Measurements from ENCODE around the gene TTK.
A peak's percentile ranks its signal among the peaks of the same experiment; 100 is the strongest.

The TTK gene

DNA sequence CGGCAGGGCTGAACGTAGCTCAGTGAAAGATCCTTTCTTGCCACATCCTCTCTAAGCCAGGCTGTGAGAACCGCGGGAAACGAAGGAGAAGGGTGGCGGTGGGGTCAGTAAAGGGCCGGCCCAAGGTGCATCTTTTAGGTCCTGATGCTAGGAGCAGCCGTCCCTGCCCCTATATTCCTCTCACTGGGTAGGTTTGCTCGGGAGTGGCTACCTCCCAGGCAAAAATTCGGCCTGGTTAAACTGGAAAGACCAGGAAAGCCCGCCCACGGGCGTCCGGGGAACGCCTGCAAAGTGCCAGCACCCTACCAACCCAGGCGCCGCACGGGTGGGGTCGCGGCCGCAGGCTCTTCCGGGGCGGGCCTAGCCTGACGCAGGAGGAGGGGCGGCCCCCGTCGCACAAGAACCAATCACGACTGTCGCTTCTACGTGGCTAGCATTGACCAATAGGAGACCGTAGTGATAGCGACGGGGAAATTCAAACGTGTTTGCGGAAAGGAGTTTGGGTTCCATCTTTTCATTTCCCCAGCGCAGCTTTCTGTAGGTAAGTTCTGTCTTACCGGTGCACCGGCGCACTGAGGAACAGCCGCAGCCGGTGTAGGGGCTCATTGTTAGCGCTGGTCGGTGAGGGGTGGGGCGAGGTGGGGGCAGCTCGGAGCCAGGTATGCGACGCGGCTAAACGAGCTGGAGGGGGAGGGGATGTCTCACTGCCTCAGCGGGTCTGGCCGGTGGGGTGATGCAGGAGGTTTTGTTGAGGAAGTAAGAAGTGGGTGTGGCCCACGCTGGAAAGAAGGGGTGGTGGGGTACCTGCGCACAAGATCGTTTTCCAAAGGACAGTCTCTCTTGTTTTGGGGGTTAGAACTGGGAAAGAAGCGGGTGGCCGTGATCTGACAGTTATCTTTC is at the start of gene TTK:
TSS of gene TTK (plus strand) at position 477 of the 900 bp plus-strand sequence. CDS start 1,195 bp downstream, outside the sequence.
- peak; percentile 92 for DNase-seq

DNA sequence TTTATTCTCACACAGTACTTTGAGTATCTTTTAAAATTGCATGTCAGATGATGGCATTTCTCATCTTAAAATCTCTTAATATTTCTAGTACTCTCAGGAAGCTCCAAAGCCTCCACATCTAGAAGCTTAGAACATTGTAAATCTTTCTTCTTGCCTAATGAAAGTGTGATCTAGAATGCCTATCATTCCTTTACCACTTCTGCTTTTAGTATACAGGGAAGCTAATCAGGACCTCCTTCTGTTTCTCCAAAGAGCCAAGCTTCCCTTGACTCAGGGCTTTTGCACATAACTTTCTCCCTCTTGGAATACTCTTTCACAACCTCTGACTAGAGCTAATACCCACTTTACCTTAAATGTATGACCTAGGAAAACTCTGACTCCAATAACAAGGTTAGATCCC is 49.6 kb upstream of the TTK start:
- no peak for DNase-seq

DNA sequence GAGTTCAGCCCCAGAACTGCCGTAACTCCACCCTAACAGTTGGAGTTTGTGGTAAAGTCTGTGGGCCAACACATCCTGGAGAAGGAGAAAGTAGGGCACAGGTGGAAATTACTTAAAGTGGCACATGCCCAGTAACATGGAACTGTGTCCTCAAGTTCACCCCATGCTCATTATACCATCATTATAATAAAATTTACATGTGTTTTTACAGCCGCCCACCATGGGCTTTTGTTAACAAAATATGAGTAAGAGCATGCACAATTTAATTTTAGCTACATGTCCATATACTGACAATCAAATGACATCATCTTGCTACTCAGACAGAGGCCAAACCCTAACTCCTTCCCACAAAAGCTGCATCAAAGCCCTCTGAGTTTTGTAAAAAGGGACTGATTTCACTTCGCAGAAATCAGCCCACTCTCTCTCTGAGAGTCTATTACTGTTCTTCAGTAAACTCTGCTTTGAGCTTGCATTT is 39.8 kb upstream of the TTK start:
- DNase-seq, result no peak

DNA sequence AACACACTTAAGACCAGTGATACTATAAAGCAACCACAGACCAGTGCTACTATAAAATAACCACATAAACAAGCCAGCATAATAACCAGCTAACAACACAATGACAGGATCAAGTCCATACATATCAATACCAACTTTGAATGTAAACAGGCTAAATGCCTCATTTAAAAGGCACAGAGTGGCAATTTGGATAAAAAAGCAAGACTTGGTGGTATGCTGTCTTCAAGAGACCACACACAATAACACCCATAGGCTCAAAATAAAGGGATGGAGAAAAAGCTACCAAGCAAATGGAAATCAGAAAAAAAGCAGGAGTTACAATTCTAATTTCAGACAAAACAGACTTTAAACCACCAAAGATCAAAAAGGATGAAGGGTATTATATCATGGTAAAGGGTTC is 37.3 kb upstream of the TTK start:
- no peak for DNase-seq

DNA sequence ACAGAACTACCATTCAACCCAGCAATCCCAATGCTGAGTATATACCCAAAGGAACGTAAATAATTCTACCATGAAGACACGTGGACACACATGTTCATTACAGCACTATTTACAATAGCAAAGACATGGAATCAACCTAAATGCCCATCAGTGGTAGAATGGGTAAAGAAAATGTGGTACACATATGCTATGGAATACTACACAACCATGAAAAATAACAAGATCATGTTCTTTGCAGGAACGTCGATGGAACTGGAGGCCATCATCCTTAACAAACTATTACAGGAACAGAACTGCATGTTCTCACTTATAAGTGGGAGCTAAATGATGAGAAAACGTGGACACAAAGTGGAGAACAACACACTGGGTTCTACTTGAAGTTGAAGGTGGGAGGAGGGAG is 34.7 kb upstream of the TTK start:
- DNase-seq, result no peak

DNA sequence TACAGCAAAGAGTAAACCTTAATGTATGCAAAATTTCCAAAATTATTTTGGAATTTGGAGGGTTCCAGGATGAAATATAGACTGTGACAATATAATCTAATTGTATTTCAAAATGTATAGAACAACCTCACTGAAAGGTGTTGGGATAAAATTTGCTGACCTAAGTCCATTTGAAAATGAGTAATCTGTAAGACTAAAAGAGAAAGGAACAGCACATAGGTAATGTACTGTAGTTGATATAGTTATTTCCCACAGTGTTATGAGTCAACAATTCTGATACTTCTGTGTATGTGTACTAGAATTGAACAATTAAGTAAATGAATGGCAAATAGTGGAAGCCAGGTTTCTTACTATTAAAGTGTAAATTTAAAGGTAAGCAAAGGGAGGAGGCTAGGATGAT is 33.3 kb upstream of the TTK start:
- DNase-seq, result no peak

DNA sequence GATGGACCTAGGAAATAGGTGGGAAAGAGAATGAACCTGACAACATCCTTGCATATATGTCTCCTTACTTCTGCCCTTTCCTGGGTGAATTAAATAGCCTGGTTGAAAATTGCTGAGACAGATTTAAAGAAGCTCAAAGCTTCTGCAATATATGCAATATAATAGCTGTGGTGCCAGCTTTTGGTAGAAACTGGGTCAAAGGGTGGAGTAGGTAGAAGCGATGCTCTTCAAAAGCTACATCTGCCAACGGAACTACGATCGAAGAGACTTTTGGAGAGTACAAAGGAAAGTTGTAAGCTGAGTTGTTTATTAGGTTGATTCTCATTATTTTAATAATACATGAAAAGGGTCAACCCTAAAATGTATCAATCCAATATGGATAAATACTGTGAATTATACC is 22.8 kb upstream of the TTK start:
- no peak for DNase-seq

DNA sequence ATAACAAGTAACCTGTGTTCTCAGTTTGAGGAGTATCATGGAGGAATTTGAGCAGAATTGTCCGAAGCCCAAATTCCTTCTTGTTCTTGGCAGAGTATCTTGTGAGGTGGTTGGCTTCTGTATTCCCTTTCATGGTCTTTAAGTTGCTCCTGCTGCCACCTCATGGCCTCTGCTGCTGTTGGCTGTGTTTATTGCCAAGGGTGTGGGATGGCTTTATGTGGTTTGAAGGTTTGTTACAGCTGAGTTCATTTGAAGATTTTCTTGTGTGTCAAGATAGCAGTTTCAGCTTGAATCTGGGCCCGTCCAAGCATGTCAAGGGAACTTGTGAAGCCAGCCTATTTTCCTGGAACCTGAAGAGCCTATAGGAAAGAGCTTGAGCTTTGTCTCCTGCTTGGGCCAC is 20.2 kb upstream of the TTK start:
- no peak for DNase-seq

DNA sequence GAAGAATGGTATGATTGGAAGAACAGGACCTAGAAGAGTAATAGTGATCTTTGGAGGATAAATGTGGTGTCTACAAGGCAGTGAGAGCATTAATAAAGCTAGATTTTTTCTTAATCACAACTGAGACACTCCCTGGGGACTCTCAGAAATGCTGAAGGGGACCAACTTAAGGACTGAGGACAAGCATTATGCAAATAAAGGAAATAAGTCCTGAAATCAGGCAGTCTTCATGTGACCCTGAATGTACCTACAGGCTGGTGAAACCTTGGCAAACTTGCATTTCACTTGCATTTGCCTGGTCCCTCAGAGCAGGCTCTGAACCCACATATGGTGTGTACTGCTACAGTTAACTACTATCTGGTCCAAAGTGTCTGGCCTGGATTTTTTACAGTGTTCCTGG is 19.3 kb upstream of the TTK start:
- DNase-seq, result no peak

DNA sequence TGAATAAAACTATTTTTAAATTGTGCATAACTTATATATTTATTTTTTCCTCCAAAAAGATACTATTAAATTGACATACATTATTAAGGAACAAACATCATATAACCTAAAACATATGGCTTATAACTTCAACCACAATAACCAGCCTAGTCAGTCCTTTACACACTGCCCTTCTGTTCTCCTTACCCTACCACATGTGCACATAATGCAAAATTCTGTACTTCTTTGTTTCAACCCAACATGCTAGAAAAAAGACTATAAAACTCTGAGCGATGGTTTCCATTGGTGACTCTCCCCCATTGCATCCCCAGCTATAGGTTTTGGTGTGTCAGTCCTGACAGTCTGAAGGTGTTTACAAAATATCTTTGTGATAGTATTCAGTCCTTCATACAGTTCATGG is 14.8 kb upstream of the TTK start:
- DNase-seq, result no peak

DNA sequence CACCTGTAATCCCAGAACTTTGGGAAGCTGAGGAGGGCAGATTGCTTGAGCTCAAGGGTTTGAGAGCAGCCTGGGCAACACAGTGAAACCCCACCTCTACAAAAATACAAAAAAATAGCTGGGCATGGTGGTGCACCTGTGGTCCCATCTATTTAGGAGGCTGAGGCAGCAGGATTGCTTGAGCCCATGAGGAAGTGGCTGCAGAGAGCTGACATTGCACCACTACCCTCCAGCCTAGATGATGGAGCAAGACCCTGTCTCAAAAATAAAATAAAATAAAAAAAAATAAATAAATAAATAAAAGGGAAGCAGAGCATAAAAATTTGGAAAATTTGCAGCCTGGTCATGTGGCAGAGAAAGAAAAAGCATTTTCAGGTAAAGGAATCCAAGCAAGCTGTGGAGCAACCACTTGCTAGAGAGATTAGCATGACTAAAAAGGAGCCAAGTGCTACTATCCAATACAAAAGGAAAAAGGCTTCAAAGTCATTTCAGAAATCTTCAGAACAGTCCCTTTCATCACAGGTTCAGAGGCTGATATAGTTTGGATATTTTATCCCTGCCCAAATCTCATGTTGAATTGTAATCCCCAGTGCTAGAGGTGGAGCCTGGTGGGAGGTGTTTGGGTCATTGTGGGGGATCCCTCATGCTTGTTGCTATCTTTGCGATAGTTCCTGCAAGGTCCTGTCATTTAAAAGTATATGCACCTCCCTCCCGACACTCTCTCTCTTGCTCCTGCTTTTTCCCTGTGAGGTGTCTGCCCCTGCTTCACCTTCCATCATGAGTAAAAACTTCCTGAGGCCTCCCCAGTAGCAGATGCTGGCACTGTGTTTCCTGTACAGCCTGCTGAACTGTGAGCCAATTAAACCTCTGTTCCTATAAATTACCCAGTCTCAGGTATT is 11.2 kb upstream of the TTK start:
- no peak for DNase-seq

DNA sequence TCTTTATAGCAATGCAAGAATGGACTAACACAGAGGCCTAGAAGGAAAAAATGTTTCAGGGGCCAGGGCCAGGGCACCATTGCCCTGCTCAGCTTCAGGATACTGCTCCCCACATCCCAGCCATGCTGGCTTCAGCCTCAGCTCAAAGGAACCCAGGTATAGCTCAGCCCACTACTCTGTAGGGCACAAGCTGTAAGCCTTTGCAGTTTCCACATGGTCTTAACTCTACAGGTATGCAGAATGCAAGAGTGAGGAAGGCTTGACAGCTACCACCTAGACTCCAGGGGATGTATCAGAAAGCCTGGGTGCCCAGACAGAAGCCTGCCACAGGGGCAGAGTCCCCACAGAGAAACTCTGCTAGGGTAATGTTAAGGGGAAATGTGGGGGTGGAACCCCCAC is 10.5 kb upstream of the TTK start:
- DNase-seq, result no peak

DNA sequence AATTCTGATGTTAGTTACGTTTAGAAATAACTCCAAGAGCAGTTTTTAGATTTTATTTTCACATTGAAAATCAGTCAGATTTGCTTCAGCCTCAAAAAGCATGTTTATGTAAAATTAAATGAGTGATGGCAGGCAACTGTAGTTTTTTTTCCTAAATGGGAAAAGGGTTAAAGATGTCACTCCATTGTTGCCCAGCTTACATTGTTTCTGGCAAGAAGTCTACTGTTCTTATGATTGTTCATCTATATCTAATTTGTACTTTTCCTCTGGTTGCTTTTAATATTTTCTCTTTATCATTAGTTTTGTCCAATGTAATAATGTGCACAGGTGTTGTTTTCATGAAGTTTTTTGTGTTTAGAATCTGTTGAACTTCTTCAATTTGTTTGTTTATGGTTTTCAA is 6.7 kb upstream of the TTK start:
- no peak for DNase-seq

DNA sequence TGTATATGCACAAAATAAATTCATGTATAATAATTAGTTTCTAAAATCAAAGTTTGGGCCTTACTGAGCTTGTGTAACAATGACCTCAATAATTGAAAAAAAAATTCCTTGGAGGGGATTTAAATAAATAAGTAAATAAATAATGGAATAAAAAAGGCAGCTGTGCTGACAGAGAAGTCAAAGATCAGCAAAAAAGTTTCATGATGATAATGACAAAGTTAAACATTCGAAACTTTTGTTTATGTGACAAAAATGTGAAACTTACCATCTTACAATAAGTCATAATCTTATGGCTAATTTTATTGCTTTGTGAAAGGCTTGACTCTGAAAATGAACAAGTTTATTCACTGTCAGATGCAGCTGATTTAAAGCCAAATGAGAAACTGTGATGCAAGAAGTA is 3.1 kb upstream of the TTK start:
- DNase-seq, result no peak

DNA sequence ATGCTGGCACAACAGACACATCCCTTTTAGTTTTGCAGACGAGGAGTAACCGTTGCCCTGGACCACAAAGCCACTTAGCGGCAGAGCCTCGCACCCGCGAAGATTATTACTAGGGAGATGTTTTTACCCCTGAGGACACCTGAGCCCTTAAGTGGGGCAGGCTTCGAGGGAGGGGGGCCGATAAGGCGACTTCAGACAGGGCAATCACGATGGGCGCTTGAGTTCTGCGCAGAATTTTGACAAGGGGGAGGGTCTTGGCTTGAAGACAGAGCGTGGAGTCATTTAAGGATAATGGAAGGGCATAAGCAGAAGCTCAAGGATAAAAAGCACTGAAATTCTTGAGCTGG is 650 bp upstream of the TTK start:
- DNase-seq, result no peak

DNA sequence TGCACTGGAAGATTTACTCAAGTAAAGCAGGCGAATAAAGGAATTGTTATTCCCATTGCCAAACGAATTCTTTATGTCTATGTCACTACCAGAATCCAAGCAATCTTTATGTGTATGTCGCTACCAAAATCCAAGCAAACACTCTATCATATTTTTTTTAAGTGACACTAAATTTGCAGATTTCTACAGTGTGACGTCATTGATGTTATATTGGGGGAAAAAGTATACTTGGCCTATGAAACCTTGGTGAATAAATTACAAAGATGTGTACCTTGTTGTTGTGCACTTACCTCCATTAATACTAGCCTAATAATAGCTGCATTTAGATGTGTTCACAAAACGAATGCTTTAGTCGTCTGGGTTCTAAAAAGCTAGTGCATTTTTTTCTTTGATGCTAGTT is 957 bp downstream of the TTK start:
- DNase-seq, result no peak

DNA sequence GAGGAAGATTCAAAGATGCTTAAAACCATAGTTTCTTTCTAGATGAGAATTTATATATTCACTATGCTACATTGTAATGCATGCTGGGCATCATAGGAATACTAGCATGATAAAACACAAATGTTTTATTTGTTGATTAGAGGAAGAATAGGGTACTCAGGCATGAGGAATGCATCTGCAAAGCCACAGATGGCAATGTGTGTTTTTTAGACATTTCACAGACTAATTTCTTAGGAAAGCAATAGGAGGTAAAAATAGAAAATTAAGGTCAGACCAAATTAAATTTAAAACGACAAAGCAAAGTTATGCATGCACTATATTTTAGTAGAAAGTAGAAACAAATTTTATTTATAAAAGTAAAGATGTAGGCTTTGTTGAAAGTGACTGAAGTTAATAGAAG is 2.1 kb downstream of the TTK start:
- DNase-seq, result no peak

DNA sequence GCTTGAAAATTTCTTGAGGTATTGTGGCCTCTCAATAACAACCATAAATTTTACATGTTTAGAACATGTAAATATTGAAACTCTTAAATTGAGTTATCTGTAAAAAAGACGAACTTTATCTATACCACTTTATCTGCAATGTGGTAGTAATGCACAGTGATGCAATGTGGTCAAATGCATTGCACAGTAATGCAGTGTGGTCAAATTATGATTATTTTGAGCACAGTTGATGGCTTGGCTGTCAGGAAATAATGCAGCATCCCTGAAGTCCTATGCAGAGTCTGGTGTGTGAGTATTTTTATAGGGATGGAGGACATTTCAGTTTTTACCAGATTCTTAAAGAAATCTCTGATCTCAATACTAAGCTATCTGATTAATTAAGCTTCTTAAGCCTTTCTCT is 5.1 kb downstream of the TTK start:
- no peak for DNase-seq

DNA sequence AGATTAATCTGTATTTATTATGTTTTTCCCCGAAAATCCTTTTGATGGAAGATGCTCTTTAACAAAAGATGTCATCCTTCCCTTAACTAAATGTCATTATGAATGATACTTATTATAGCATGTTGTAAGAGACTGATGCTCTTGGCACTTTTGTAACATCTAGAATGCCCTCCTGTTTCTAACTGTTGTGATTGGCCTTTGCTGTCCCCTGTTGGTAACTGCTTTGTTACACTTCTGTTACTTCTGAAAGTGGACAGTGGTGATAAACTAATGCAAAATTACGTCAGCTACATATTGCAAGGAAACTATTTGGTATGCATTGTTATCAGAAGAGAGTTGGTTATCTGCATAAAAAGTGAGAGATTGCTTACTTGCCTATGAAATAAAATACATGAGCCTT is 5.8 kb downstream of the TTK start:
- no peak for DNase-seq

DNA sequence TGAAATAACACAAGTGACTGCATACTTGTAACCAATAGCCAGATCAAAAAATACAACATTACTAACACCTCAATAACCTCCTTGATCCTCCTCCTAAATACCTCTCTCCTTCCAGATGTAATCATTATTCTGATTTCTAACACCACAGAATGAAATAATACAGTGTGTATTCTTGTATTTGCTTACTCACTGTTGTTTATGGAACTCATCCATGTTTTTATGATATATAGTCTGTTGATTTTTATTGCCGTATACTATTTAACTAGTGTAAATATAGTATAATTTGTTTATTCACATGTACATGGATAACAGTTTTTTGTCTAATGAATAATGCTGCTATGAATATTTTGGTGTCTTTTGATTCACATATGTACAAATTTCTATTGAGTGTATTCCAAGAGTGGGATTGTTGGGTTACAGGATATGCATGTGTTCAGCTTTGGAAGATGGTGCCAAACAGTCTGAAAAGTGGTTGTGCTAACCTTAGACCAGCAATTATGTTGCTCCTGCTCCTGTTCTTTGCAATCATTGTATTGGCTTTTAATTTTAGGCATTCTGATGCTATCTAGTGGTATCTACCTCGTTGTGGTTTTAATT is 11.5 kb downstream of the TTK start:
- DNase-seq, result no peak

DNA sequence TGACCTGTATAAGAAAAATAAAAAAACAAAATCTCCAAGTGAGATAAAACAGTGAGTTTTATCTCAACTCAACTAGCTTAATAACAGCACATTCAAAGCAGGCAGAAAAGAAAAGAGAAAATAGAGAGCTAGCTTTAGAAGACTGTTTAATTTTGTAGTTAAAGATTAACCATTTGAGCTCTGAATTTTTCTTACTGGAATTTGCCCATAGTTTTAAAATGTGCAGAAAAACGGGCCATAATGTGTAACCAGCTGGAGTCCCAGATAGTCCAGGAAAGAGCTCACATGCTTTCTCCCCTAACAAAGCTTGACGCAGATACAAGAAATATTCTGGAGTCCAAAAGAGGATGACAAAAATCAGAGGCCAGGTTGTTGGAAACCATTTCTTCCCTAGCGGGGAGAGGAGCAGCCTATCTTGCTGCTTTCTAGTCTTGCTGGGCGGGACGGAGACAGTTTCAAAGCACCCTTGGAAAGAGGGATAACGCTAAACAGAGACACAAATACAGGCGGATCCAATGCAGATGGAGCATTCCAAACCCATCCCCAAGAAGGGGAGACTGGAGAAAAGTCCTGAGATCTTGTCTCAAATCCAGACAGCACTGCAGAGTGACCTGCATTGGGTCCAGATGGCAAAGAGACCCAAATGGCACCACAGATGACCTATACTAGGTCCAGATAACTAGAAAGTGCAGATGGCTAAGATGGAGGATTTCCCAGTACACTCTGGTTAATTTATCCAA is 16.1 kb downstream of the TTK start:
- no peak for DNase-seq

DNA sequence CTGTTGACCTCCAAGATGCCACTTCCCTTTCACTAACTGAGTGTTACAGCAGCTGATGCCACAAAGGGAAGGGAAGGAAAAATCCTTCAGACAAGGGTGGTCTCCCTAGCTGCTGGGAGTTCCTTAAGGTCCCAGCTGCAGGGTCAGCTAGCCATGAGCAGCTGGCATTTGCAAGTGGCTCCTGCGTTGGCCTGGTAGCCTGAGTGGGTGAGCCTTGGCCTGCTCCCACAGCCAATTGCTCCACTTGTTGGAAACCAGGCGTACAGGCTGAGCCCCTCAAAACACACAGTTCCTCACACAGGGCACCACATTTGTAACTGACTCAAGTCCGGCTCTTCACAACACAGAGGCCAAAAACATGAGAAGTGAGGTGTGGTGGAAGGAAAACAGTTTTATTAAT is 16.7 kb downstream of the TTK start:
- no peak for DNase-seq

DNA sequence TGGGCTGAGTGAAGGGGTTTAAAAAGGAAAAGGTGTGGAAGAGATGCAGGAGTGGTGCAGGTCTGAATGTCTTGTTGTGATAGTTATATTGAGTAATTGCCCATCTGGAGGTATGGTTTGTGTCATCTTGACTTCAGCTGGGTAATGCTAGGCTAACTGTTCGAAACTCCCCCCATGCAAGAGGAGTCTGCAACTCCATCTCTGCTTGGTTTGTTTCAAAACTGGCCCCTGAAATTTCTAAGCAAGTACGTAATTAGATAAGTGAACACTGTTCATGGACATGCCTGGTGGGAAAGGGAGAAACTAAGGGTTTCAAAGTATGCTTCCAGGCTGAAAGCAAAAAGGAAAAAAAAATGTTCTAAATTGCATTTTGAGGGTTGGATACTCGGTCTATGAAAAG is 17.1 kb downstream of the TTK start:
- DNase-seq, result no peak
